ENCODE results near the gene OR5M11.
"Not testable (repeated sequence)": the region's sequence is repeated elsewhere in the genome, so short reads cannot be mapped to it uniquely, and the experiment has no call there.

OR5M11 gene

GRCh38 chr11:56543157-56543556 lies at the start of gene OR5M11:
Gene OR5M11 (minus strand): TSS chr11:56543257. CDS start chr11:56543257, 0 bp downstream.
- DNase-seq = no peak

DNA sequence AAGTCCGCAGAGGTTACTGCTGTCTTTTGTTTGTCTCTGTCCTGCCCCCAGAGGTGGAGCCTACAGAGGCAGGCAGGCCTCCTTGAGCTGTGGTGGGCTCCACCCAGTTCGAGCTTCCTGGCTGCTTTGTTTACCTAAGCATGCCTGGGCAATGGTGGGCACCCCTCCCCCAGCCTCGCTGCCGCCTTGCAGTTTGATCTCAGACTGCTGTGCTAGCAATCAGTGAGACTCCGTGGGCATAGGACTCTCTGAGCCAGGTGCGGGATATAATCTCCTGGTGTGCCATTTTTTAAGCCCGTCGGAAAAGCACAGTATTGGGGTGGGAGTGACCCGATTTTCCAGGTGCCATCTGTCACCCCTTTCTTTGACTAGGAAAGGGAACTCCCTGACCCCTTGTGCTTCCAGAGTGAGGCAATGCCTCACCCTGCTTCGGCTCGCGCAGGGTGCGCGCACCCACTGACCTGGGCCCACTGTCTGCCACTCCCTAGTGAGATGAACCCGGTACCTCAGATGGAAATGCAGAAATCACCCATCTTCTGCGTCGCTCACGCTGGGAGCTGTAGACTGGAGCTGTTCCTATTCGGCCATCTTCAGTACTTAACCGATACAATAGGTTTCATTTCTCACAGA lies 49.1 kb upstream of the OR5M11 start:
- not testable (repeated sequence) for DNase-seq

- DNase-seq = no peak
These were observed 34.6 kb upstream of the OR5M11 start, which contains the start of gene OR5M10 for GRCh38 chr11:56577621-56578020. Gene OR5M10 (minus strand): TSS chr11:56577721. CDS start chr11:56577721, 0 bp downstream.

DNA sequence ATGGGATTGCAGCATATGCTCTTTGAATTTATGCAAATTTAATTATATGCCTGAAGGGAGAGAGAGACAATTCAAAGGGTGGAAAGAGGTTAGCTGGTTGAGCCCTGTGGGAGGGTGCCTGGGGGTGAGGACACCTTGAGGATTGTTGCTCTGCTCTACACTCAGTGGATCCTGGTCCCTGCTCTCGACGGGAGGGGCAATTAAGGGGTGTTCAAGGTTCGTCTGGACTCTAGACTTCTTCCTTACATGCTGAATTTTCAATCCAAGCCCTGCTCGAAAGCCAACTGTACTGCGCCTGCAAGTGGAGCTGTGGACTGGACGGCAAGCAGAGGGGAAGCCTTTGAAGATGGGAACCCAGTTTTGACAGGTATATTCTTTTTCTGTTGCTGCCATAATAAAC lies 15.5 kb upstream of the OR5M11 start:
- DNase-seq = no peak

GRCh38 chr11:56554691-56555090 lies 11.6 kb upstream of the OR5M11 start:
- not testable (repeated sequence) for DNase-seq

DNA sequence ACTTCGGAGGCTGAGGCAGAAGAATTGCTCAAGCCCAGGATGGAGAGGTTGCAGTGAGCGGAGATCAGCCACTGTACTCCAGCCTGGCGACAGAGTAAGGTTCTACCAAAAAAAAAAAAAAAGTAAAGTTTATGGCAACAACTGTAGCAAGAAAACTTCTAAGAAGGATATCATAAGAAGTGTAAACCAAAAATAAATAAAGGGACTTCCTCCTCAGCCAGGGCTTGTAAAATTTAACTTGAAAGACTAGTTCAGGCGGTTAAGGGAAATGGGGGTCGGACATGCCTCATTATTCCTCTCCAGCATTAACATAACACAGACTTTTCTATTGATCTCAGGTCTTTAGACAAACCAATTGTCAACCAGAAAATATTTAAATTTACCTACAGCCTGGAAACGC lies 2.5 kb upstream of the OR5M11 start:
- DNase-seq = no peak

DNA sequence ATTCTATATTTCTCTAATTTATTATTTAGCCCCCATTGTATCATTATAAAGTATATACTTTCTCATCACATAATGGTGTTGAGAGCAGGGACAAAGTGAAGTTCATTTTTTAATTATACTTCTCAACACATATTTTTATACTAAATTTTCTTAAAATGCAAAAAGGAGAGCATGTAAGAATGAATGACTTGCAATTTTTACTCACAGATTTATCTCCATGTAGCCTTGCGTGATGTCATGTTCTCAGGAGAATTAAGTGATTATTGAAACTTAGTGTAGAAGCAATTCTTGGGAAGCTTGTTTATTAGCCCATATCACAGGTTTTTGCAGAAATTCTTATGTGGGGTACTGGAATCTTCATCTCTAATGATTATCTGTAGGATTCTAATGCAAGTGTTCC lies 682 bp upstream of the OR5M11 start:
- no peak for DNase-seq

GRCh38 chr11:56533054-56533740 lies 9.9 kb downstream of the OR5M11 start:
- no peak for DNase-seq

- DNase-seq = no peak
These were observed 11.2 kb downstream of the OR5M11 start for GRCh38 chr11:56531856-56532255.

DNA sequence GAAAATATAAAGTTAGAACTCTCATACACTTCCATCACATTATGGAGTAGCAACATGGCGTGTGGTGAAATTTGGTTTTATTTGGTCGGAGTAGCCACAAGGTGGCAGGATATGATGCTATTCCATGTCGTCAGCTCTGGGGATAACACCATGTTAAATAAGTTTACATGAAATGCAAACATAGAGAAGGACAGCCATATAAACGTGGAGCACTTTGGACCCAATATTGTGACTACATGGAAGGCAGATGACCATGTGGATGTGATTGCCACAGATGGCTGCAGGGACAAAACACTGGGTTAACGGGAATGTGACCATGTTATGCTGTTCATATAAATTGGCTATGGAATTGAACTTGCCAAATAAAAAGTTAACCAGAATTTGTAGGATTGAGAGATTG lies 21.0 kb downstream of the OR5M11 start:
- DNase-seq = no peak

DNA sequence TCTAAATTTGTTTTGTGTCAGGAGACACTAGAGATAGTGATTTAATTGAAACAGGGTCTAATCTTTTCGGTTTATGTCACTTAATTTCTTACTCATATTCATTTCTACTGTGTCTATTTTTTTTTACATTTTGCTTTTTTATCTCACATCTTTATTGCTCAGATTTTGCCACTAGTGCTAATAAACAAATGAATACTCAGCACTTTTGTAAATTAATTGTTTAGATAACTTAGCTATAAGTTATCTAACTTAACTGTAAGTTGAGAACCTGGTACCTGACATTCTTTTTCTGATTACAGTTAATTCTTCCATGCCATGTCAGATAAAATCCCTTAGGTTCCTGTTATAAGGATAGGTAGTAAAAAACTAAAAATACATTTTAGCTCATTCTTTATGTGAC lies 29.8 kb downstream of the OR5M11 start:
- DNase-seq = no peak

GRCh38 chr11:56509439-56509838 lies 33.6 kb downstream of the OR5M11 start:
- no peak for DNase-seq

- no peak for DNase-seq
These were observed 46.0 kb downstream of the OR5M11 start for GRCh38 chr11:56497010-56497409.

- DNase-seq = no peak
These were observed 47.9 kb downstream of the OR5M11 start for GRCh38 chr11:56495117-56495516.

Measured in activated CD8-positive, alpha-beta memory T cell treated with anti-CD3 and anti-CD28 coated beads, Interleukin-2, amount 50 U/mL, for 48 hours (primary cell).